Activated naive CD8-positive, alpha-beta T cell treated with anti-CD3 and anti-CD28 coated beads, Interleukin-2, amount 50 U/mL, for 24 hours (primary cell): ENCODE data around the gene CCL4.
"Not testable (repeated sequence)": the region's sequence is repeated elsewhere in the genome, so short reads cannot be mapped to it uniquely, and the experiment has no call there.

Experiments used
- ATAC-seq: fragments of 150-1000 bp; cut with Tn5 transposase; one replicate; pipeline ENCODE4 v1.10.0; 2021
- DNase-seq: peaks from one replicate; pipeline ENCODE4 v3.0.0; 2021
- H3K27ac Mint-ChIP-seq: one replicate; pipeline ENCODE4 v1.8.0; 2021; ENCODE audit warnings: mild to moderate bottlenecking, mixed read lengths
- H3K27me3 Mint-ChIP-seq: one replicate; pipeline ENCODE4 v1.8.0; 2021; ENCODE audit warnings: mixed read lengths
- H3K36me3 Mint-ChIP-seq: one replicate; pipeline ENCODE4 v1.8.0; 2021; ENCODE audit warnings: low read depth, mixed read lengths
- H3K4me1 Mint-ChIP-seq: one replicate; pipeline ENCODE4 v1.8.0; 2021; ENCODE audit warnings: mixed read lengths
- H3K4me3 Mint-ChIP-seq: one replicate; pipeline ENCODE4 v1.8.0; 2021; ENCODE audit warnings: mild to moderate bottlenecking, moderate library complexity, mixed read lengths
- H3K9me3 Mint-ChIP-seq: one replicate; pipeline ENCODE4 v1.8.0; 2021; ENCODE audit warnings: mixed read lengths

CCL4 gene

DNA sequence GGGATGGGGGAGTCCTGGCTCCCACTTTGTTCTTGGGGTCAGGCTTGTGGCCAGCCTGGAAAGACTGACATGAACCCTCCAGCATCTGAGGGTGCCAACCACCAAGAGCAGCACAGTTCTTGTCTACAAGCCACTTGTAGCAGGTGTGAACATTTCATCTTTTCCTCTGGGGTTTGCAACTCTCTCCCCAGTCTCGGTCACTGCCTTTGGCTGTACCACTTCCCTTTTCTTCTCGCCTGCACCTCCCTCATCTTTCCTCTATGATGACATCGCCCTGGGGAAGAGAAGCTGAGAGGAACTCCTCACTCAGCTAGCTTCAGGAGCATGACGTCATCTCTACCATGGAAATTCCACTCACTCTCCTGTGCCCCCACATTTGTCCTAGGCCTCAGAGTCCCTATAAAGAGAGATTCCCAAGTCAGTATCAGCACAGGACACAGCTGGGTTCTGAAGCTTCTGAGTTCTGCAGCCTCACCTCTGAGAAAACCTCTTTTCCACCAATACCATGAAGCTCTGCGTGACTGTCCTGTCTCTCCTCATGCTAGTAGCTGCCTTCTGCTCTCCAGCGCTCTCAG is at the start of gene CCL4:
CCL4 (plus strand) TSS at position 427 of the 575 bp plus-strand sequence; CDS start at position 506, 79 bp downstream.
- peak within 1 kb of the TSS; percentile 93 for H3K27ac Mint-ChIP-seq
- peaks cover 18% of the 10 kb centered on the region for H3K36me3 Mint-ChIP-seq
- H3K9me3 Mint-ChIP-seq, H3K27me3 Mint-ChIP-seq: not testable (repeated sequence)
- peaks cover 75% of the 10 kb centered on the region for H3K4me1 Mint-ChIP-seq
- peak; percentile 63 for DNase-seq
- peak; percentile 88 for ATAC-seq
- peak within 1 kb of the TSS; percentile 90 for H3K4me3 Mint-ChIP-seq

DNA sequence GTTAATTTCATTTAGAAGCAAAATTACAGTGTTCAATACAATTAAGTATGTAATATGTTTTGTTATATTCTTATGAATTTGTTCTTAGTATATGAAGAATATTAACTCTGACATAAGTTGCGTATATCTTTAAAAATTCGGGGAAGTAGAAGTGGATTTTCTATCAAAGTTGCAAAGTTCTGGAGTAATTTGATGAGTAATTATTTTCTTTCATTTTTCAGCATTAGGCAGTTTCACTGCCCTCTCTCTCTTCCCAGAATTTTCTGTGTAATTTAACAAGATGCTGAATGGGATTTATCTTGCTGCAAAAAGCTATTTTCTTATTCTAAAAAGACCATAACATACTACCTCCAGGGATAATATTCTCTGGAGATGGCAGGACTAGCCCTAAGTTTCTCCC is 48.5 kb upstream of the CCL4 start:
- Mint-ChIP-seq H3K4me3 (no peak overlapping the region), H3K9me3 (peaks cover 16% of the 10 kb centered on the region), H3K27ac (no peak overlapping the region), H3K36me3 (peaks cover 3% of the 10 kb centered on the region), H3K4me1 (peaks cover 10% of the 10 kb centered on the region), H3K27me3 (peaks cover 15% of the 10 kb centered on the region)
- no peak for DNase-seq
- ATAC-seq = no peak

DNA sequence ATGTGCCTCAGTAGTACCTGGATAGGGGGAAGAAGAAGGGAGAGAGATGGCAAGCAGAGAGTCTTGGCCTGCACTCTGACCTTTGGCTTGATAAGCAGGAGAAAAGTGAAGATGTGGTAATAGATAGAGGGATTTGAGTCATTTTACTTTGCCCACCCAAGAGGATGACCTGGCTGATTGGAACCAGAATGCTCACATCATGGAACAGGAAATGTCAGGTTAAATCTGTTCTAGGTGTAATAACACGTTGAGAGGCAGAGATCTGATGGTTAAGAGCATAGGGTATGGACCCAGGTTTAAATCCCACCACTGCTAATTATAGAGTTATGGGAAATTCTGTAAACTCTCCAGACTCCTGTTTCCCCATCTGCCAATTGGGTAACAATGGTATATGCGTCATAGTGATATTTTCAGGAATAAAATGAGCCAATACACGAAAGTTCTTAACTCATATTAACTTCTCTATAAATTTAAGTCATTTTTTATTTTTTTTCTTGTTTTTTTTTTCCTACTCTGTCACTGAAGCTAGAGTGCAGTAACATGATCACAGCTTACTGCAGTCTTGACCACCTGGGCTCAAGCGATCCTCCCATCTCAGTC is 47.6 kb upstream of the CCL4 start:
- peaks cover 13% of the 10 kb centered on the region for H3K9me3 Mint-ChIP-seq
- H3K4me1 Mint-ChIP-seq = peaks cover 10% of the 10 kb centered on the region
- H3K4me3 Mint-ChIP-seq = no peak overlapping the region
- H3K27me3 Mint-ChIP-seq = peaks cover 15% of the 10 kb centered on the region
- H3K36me3 Mint-ChIP-seq = peaks cover 3% of the 10 kb centered on the region
- H3K27ac Mint-ChIP-seq = no peak overlapping the region
- DNase-seq (no peak), ATAC-seq (peak; percentile 36)

DNA sequence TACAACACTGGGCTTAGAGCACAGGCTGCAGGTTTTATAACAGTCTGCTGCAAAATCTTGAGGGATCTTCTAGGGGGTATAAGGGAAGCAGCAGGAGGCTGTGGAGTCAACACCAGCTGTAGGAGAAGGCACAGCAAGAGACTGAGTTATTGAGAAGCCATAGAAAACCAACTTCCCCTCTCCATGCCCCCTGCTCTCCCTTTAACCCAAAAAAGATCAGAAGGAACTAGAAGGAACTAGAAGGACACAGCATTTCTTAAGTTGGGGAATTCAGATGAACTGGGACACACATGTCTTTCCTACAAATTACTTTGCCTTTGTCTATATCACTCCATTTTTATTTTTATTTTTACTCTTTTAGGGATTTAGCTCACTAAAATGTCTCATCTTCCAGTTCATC is 45.7 kb upstream of the CCL4 start:
- ATAC-seq (no peak), DNase-seq (no peak)
- H3K9me3 Mint-ChIP-seq = no peaks in the 10 kb centered on the region
- peaks cover 10% of the 10 kb centered on the region for H3K27me3 Mint-ChIP-seq
- H3K27ac Mint-ChIP-seq = no peak overlapping the region
- H3K36me3 Mint-ChIP-seq = no peaks in the 10 kb centered on the region
- H3K4me3 Mint-ChIP-seq = no peak overlapping the region
- peaks cover 10% of the 10 kb centered on the region for H3K4me1 Mint-ChIP-seq

DNA sequence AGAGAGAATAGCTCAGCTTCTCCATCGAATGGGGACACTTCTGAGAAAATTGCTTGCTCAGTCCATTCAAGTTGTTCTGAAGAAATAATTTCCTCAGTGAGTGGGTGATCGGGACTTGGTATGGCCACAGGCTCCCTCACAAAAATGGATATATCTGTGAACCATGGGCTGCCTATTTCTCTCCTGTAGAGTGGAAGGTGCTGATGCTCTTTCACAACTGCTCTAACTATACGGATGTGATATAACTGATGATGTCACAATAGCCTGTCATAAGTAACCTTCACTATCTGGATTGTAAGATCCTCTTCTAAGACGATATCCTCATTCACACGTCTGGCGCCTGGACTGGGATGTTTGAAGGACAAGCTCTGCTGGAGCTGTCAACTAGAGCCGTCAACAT is 44.2 kb upstream of the CCL4 start:
- no peak overlapping the region for H3K27ac Mint-ChIP-seq
- peaks cover 8% of the 10 kb centered on the region for H3K27me3 Mint-ChIP-seq
- peaks cover 2% of the 10 kb centered on the region for H3K36me3 Mint-ChIP-seq
- H3K4me1 Mint-ChIP-seq = peaks cover 10% of the 10 kb centered on the region
- ATAC-seq (no peak), DNase-seq (no peak)
- H3K4me3 Mint-ChIP-seq = no peak overlapping the region
- H3K9me3 Mint-ChIP-seq = no peaks in the 10 kb centered on the region

DNA sequence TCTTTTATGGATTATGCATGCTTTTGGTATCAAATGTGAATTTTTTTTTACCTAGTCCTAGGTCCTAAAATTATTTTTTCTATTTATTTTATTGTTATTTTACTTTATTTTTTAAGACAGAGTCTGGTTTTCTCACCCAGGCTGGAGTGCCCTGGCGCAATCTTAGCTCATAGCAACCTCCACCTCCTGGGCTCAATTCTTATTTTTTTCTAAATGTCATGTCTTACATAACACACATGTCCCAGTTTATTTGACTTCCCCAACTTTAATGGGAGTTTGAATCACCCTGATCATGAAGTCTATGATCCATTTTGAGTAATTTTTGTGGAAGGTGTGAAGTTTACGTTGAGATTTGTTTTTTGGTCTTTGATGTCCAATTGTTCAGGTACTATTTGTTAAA is 42.8 kb upstream of the CCL4 start:
- Mint-ChIP-seq H3K4me1 (peaks cover 9% of the 10 kb centered on the region), H3K36me3 (peaks cover 2% of the 10 kb centered on the region), H3K27ac (no peak overlapping the region), H3K9me3 (no peaks in the 10 kb centered on the region), H3K27me3 (peaks cover 8% of the 10 kb centered on the region), H3K4me3 (no peak overlapping the region)
- DNase-seq (no peak), ATAC-seq (no peak)

DNA sequence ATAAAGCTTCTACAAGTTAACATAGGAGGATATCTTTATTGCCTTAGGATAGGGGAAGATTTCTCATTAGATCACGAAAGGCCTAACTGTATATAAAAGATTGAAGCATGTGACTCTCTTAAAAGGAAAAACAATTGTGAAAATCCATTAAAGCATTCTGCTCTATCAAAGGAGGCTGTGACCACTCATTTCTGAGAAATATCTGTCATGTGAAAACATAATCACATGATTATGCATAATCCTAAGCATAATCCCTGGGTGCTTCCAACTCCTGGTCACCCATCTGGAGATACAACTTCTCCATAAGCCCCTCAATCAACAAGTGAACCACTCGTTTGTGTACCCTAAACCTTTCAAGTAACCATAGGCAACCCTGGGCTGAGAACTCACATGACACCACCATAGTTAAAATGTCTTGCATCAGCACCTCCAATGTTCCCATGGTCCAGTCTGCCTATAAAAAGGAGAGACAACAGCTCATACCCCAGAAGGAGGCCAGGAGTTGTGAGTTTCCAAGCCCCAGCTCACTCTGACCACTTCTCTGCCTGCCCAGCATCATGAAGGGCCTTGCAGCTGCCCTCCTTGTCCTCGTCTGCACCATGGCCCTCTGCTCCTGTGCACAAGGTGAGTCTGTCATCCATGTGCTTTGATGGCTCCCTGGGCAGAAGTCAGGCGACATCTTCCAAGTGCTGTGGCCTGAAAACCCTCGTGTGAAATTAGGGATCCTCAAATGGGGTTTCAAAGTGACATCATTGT is 39.7 kb upstream of the CCL4 start, which contains the start of gene CCL18:
CCL18 (plus strand) TSS at position 487 of the 756 bp plus-strand sequence; CDS start at position 558, 71 bp downstream.
- Mint-ChIP-seq H3K4me1 (peaks cover 22% of the 10 kb centered on the region), H3K36me3 (peaks cover 2% of the 10 kb centered on the region), H3K27me3 (peaks cover 11% of the 10 kb centered on the region), H3K27ac (no peak within 1 kb of the TSS), H3K9me3 (no peaks in the 10 kb centered on the region), H3K4me3 (no peak within 1 kb of the TSS)
- ATAC-seq (no peak), DNase-seq (no peak)

DNA sequence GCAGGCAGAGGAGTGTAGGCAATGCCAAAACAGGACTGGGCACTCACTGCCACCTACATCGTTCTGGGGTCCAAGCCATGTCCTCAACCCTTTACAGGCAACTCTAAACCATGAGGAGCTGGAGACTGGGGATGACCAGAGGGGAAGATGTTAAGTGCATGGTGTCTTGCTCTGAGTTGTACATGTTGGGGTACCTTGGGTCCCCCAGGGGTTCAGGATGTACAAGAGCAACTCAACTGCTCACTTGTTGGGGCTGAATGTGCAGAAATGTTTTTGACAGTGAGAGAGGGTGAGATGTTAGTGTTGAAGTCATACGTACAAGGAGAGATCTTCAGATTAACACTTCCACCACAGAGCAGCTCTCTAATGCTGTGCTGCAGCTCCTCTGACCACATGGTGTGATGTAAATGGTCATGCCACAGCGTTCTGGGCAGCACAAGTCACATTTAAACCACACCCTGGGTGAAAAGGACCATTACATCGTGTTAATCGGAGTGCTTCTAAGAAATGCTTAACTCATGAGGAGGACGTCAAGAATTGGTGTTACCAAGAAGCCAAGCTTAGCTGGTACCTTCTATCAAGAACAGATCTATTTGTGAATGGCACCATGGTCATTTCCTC is 37.2 kb upstream of the CCL4 start:
- H3K4me3 Mint-ChIP-seq = no peak overlapping the region
- peaks cover 8% of the 10 kb centered on the region for H3K27me3 Mint-ChIP-seq
- peak; percentile 83 for ATAC-seq
- H3K9me3 Mint-ChIP-seq = no peaks in the 10 kb centered on the region
- peak overlapping the region; percentile 44 for H3K27ac Mint-ChIP-seq
- no peak for DNase-seq
- peaks cover 2% of the 10 kb centered on the region for H3K36me3 Mint-ChIP-seq
- H3K4me1 Mint-ChIP-seq = peaks cover 40% of the 10 kb centered on the region

DNA sequence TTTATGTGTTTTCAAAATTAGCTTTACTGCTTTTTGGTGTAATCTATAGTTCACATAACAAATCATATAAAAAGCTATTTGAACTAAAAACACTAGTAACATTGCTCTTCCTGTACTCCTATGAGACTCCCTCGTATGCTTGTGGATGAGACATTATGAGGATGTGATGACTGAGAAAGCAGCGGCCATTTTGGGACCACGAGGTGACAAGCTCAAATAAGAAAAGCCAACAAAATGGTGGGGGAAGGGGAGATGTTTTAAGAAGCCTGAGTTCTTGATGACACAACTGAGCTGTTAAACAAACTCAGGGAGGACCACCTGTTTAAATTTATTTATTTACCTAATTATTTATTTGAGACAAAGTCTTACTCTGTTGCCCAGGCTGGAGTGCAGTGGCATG is 35.1 kb upstream of the CCL4 start:
- Mint-ChIP-seq H3K36me3 (peaks cover under 1% of the 10 kb centered on the region), H3K4me1 (peaks cover 60% of the 10 kb centered on the region), H3K27me3 (peaks cover 6% of the 10 kb centered on the region), H3K27ac (peak overlapping the region; percentile 27), H3K9me3 (no peaks in the 10 kb centered on the region), H3K4me3 (no peak overlapping the region)
- DNase-seq = no peak
- no peak for ATAC-seq

DNA sequence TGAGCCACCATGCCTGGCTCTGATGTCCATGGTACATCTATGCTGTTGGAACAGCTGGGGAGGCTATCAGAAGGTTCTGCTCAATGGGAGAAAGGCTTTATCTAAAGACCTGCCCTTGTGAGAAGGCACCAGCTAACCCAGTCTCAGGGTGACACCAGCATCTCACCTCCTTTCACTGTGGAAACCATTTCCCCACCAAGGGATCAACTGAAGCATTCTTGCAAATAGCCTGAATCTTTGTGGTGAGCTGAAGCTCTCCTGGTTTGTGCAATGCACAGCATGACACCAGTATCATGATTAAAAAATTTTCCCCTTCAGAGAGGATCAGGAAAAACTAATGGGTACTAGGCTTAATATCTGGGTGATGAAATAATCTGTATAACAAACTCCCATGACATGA is 34.5 kb upstream of the CCL4 start:
- H3K27me3 Mint-ChIP-seq = peaks cover 6% of the 10 kb centered on the region
- no peak overlapping the region for H3K27ac Mint-ChIP-seq
- peaks cover 66% of the 10 kb centered on the region for H3K4me1 Mint-ChIP-seq
- H3K4me3 Mint-ChIP-seq = no peak overlapping the region
- no peaks in the 10 kb centered on the region for H3K36me3 Mint-ChIP-seq
- no peaks in the 10 kb centered on the region for H3K9me3 Mint-ChIP-seq
- DNase-seq = no peak
- no peak for ATAC-seq

DNA sequence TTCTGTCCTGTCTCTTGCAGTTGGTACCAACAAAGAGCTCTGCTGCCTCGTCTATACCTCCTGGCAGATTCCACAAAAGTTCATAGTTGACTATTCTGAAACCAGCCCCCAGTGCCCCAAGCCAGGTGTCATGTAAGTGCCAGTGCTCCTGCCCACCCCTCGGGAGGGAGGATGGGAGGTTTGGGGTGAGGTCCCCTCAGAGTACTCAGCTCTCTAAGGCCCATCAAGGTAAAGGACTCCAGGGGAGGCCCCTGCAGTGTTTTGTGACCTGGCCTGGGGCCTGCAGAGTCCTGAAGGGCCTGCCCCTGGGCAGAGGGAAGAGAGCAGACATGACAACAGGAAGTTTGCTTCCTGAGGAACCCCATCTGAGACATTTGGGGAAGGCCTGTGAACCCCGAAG is 33.2 kb upstream of the CCL4 start:
- Mint-ChIP-seq H3K27me3 (peaks cover 6% of the 10 kb centered on the region), H3K4me3 (no peak overlapping the region), H3K9me3 (no peaks in the 10 kb centered on the region), H3K36me3 (no peaks in the 10 kb centered on the region), H3K4me1 (peaks cover 74% of the 10 kb centered on the region), H3K27ac (peak overlapping the region; percentile 25)
- no peak for DNase-seq
- no peak for ATAC-seq

DNA sequence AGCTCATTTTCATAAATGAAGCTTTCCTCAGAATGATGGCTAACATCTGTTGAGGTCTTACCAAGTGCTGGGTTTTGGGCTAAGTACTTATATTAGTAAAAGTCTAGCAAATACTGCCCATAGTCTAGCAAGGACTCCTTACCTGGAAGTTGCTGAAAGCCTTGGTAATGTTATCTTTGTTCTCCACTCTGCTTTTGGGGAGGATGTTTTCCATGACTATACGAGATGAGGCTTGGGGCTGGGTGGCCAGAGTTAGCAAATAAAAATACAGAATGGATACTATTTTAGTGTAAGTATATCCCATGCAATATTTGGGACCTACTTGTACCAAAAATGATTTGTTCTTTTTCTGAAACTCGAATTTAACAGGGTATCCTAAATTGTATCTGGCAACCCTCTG is 31.9 kb upstream of the CCL4 start:
- peaks cover 64% of the 10 kb centered on the region for H3K4me1 Mint-ChIP-seq
- H3K9me3 Mint-ChIP-seq = peaks cover 2% of the 10 kb centered on the region
- peak overlapping the region; percentile 43 for H3K27ac Mint-ChIP-seq
- DNase-seq (no peak), ATAC-seq (no peak)
- no peak overlapping the region for H3K4me3 Mint-ChIP-seq
- H3K27me3 Mint-ChIP-seq = peaks cover 8% of the 10 kb centered on the region
- H3K36me3 Mint-ChIP-seq = no peaks in the 10 kb centered on the region

DNA sequence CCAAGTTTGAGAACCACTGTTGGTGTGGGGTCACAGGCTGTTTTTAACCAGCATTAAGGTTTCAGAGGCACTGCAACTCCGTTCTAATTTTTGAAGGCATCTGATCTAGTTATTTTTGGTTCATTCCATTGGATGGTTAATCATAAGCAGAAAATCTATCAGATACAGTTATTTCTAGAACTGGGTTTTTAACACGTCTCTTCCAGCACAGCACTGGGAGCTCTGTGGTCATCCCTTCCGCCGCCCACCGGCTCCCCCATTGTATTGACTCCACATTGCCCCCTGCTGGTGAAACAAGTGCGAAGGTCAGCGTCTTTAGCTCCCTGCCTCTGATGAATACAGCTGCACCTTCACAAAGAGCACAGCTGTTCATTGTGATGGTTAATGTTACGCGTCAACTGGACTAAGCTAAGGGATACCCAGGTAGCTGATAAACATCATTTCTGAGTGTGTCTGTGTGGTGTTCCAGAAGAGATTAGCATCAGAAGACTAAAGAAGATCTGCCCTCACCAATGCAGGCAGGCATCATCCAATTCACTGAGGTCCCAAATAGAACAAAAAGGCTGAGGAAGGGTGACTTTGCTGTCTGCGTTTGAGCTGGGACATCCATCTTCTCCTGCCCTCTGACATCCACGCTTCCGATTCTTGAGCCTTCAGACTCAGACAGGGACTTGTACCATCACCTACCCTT is 31.1 kb upstream of the CCL4 start:
- H3K4me1 Mint-ChIP-seq = peaks cover 61% of the 10 kb centered on the region
- DNase-seq (peak; percentile 89), ATAC-seq (peak; percentile 83)
- peaks cover 10% of the 10 kb centered on the region for H3K27me3 Mint-ChIP-seq
- no peak overlapping the region for H3K4me3 Mint-ChIP-seq
- peak overlapping the region; percentile 43 for H3K27ac Mint-ChIP-seq
- H3K9me3 Mint-ChIP-seq = peaks cover 7% of the 10 kb centered on the region
- H3K36me3 Mint-ChIP-seq = no peaks in the 10 kb centered on the region

DNA sequence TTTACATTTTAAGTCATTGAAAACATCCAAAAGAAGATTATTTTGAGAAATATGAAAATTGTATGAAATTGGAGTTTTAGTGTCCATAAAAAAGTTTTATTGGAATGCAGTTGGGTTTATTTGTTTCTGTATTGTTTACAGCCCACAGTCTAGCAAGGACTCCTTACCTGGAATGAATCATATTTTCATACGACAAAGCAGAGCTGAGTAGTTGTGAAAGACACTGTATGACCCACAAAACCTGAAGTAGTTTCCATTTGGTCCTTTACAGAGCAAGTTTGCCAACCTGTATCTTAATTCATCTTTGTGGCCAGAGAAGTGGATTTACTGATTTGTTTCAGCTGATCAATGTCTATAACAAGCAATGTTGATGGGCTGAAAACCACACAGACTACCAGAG is 29.3 kb upstream of the CCL4 start:
- Mint-ChIP-seq H3K4me3 (no peak overlapping the region), H3K9me3 (peaks cover 12% of the 10 kb centered on the region), H3K4me1 (peaks cover 54% of the 10 kb centered on the region), H3K36me3 (no peaks in the 10 kb centered on the region), H3K27me3 (peaks cover 7% of the 10 kb centered on the region), H3K27ac (peak overlapping the region; percentile 28)
- DNase-seq (no peak), ATAC-seq (peak; percentile 83)
